ENCODE results near the gene RALB. TPM values are rescaled to one million over a fixed set of nuclear protein-coding genes. Genes with fewer than 3 reads are reported as not detected.

RALB gene
- total and polyA plus RNA-seq, 2 of the 8 experiments (the other 6 are each of a cell fraction or from before 2014, with no cell fraction given), result 12.0 to 16.6 TPM

- H4K20me1 ChIP-seq (replicated peaks in 1 of 2; ENCODE audit: control insufficient read depth in 1 of 2, insufficient read depth in 2 of 2, low read length in 2 of 2), result peaks cover 3 to 8% of the 10 kb centered on the region in 2 experiments
- no peak overlapping the region for H3K27ac ChIP-seq (ENCODE audit: low read depth, low read length)
- H3K4me3 ChIP-seq (ENCODE audit: extremely low read depth in 1 of 4, insufficient read depth in 2 of 4, low read depth in 3 of 4, low read length in 4 of 4), result no peak overlapping the region
- peaks cover 6 to 13% (median 12%) of the 10 kb centered on the region in 4 experiments for H3K27me3 ChIP-seq (replicated peaks in 1 of 4; ENCODE audit: control insufficient read depth in 3 of 4, extremely low read depth in 1 of 4, insufficient read depth in 3 of 4, low read length in 3 of 4)
- no peak overlapping the region for H2BK120ac ChIP-seq (replicated peaks; ENCODE audit: low read depth, low read length)
- ChIA-PET POLR2A (ENCODE audit: partially characterized antibody) (no interaction called here), CTCF (ENCODE audit: partially characterized antibody) (interaction anchor here (1.1 to 4.9 kb wide), 5 partner anchors 10 to 96 kb away, joined by 3 to 32 read pairs (median 12); no protein-coding TSS in a partner anchor)
- H2BK15ac ChIP-seq (ENCODE audit: low read length), result no peak overlapping the region
- H3K9ac ChIP-seq (replicated peaks in 1 of 4; ENCODE audit: extremely low read depth in 1 of 4, low read depth in 3 of 4, low read length in 3 of 4), result no peak overlapping the region
- no peak overlapping the region for H3K56ac ChIP-seq (replicated peaks; ENCODE audit: insufficient read length, low read depth, low read length)
- no peak overlapping the region for H3K23ac ChIP-seq (ENCODE audit: insufficient read length)
- no peak overlapping the region for H2BK5ac ChIP-seq (ENCODE audit: low read depth, low read length)
- no peak overlapping the region for H4K5ac ChIP-seq (ENCODE audit: insufficient read length, low read depth, low read length)
- FAIRE-seq (no peak), DNase-seq (ENCODE audit: low read depth in 1 of 2, low spot score in 2 of 2) (no peak)
- peaks cover 0 to 6% (median 0%) of the 10 kb centered on the region in 4 experiments; a peak in 3 of 8 replicates for H3K36me3 ChIP-seq (ENCODE audit: control insufficient read depth in 2 of 4, insufficient read depth in 4 of 4, low read length in 3 of 4)
- no peak overlapping the region for H3K18ac ChIP-seq (ENCODE audit: extremely low read depth, low read length)
- peaks cover 7 to 9% of the 10 kb centered on the region in 2 experiments for H3K9me3 ChIP-seq (ENCODE audit: insufficient read depth in 2 of 2, low read depth in 1 of 2, low read length in 1 of 2)
- H3K79me1 ChIP-seq (ENCODE audit: low read depth, low read length), result no peaks in the 10 kb centered on the region
- H2AFZ ChIP-seq (ENCODE audit: low read length), result no peak overlapping the region
- 91% methylated on average over 5 of the region's 5 CpGs; no CpG with 5 or more reads in 1 of the 2 experiments for WGBS, 2 experiments (ENCODE audit: extremely low coverage in 1 of 2, insufficient coverage in 1 of 2, insufficient read length in 1 of 2, insufficient replicate concordance in 2 of 2, low coverage in 1 of 2, low lambda C conversion rate in 2 of 2, missing lambda C conversion rate in 1 of 2)
- no peak overlapping the region for H3K14ac ChIP-seq (ENCODE audit: insufficient read length)
- TF ChIP-seq SIX5 (IDR thresholded peaks at IDR 0.05; ENCODE audit: low read depth, low read length), result no peak
- 0 out of 2 replicates have a peak overlapping the region, but pooled peaks have one; percentile 8 for H4K8ac ChIP-seq (ENCODE audit: extremely low read depth, insufficient read depth, low read length)
- peaks cover 0 to 2% of the 10 kb centered on the region in 2 experiments; a peak in 1 of 4 replicates for H3K79me2 ChIP-seq (ENCODE audit: control insufficient read depth in 1 of 2, insufficient read depth in 2 of 2, low read length in 2 of 2)
- H3K4me1 ChIP-seq (replicated peaks in 1 of 4; ENCODE audit: control insufficient read depth in 3 of 4, insufficient read depth in 4 of 4, low read length in 3 of 4), result peaks cover 0 to 4% (median under 1%) of the 10 kb centered on the region in 4 experiments; a peak in 2 of 7 replicates
- H3K4ac ChIP-seq (replicated peaks; ENCODE audit: insufficient read length, low read depth, low read length), result no peak overlapping the region
- H2BK12ac ChIP-seq (ENCODE audit: low read depth, low read length), result no peak overlapping the region
- H2BK20ac ChIP-seq (ENCODE audit: low read length), result no peak overlapping the region
- no peaks in the 10 kb centered on the region; the same call in 1 of the 2 replicates for H3K23me2 ChIP-seq (ENCODE audit: low read depth, low read length)
- no peak overlapping the region for H4K91ac ChIP-seq (replicated peaks; ENCODE audit: insufficient read length, low read length)
- no peak overlapping the region for H3K4me2 ChIP-seq (ENCODE audit: insufficient read depth in 1 of 2, low read depth in 2 of 2, low read length in 2 of 2)
- H2AK5ac ChIP-seq (ENCODE audit: low read depth, low read length), result no peak overlapping the region
These were observed 34.5 kb upstream of the RALB start for GRCh38 chr2:120218181-120218580.
